Measurements from ENCODE around the gene MMP3. TPM values are rescaled to one million over a fixed set of nuclear protein-coding genes. Genes with fewer than 3 reads are reported as not detected.

The MMP3 gene
- polyA plus RNA-seq, 3 donors: not detected

GRCh38 chr11:102833731-102834130 is 9.7 kb downstream of the MMP3 start:
- no peak overlapping the region for H3K27ac ChIP-seq (ENCODE audit: low read depth in 1 of 2, low read length in 2 of 2)
- no CpG with 5 or more reads among the region's 2 CpGs for WGBS (ENCODE audit: insufficient coverage)
- no peak overlapping the region for H3K27ac Mint-ChIP-seq

GRCh38 chr11:102832612-102833011 is 10.8 kb downstream of the MMP3 start:
- Mint-ChIP-seq H3K4me3 (peak overlapping the region in 1 of 2 donors; percentile 65), H3K36me3 (no peaks in the 10 kb centered on the region), H3K4me1 (no peaks in the 10 kb centered on the region), H3K27me3 (ENCODE audit: low read depth in 3 of 3) (peaks cover 26 to 35% (median 29%) of the 10 kb centered on the region in 3 donors), H3K27ac (no peak overlapping the region), H3K9me3 (no peaks in the 10 kb centered on the region)
- Histone ChIP-seq H3K4me2 (replicated peaks; ENCODE audit: extremely low read depth, low read length, poor library complexity, severe bottlenecking) (no peak overlapping the region), H3K27me3 (ENCODE audit: control insufficient read depth in 2 of 2, insufficient read depth in 2 of 2, low read length in 2 of 2) (peaks cover 22 to 32% of the 10 kb centered on the region in 2 donors), H3K4me1 (ENCODE audit: control insufficient read depth in 1 of 2, insufficient read depth in 2 of 2, low read length in 2 of 2) (no peaks in the 10 kb centered on the region), H3K36me3 (replicated peaks in 1 of 2; ENCODE audit: control insufficient read depth in 1 of 2, insufficient read depth in 2 of 2, low read length in 2 of 2) (no peaks in the 10 kb centered on the region), H3K79me2 (ENCODE audit: insufficient read depth, low read length) (no peaks in the 10 kb centered on the region), H3K9ac (ENCODE audit: insufficient read depth, low read length, poor library complexity, severe bottlenecking) (no peak overlapping the region), H4K20me1 (ENCODE audit: insufficient read depth, low read length) (no peaks in the 10 kb centered on the region), H2AFZ (ENCODE audit: insufficient read depth, low read depth, low read length, poor library complexity, severe bottlenecking) (no peak overlapping the region), H3K4me3 (replicated peaks in 1 of 3; ENCODE audit: low read depth in 2 of 3, low read length in 3 of 3) (no peak overlapping the region), H3K27ac (ENCODE audit: low read depth in 1 of 2, low read length in 2 of 2) (no peak overlapping the region), H3K9me3 (replicated peaks in 1 of 2; ENCODE audit: control insufficient read depth in 1 of 2, insufficient read depth in 1 of 2, low read length in 2 of 2) (peaks cover 0 to 4% of the 10 kb centered on the region in 2 donors)
- intact Hi-C loops (cut with micrococcal nuclease): no loop called here
- no CpG with 5 or more reads among the region's 7 CpGs for WGBS (ENCODE audit: insufficient coverage)
- DNase-seq: no peak
- no peak for TF ChIP-seq CTCF (IDR thresholded peaks at IDR 0.05)

More at GRCh38 chr11:102833731-102834130, 9.7 kb downstream of the MMP3 start:
- Histone ChIP-seq H3K4me1 (ENCODE audit: control insufficient read depth in 1 of 2, insufficient read depth in 2 of 2, low read length in 2 of 2) (no peaks in the 10 kb centered on the region), H4K20me1 (ENCODE audit: insufficient read depth, low read length) (no peaks in the 10 kb centered on the region), H3K27me3 (ENCODE audit: control insufficient read depth in 2 of 2, insufficient read depth in 2 of 2, low read length in 2 of 2) (peaks cover 22 to 32% of the 10 kb centered on the region in 2 donors), H3K79me2 (ENCODE audit: insufficient read depth, low read length) (no peaks in the 10 kb centered on the region), H3K36me3 (replicated peaks in 1 of 2; ENCODE audit: control insufficient read depth in 1 of 2, insufficient read depth in 2 of 2, low read length in 2 of 2) (no peaks in the 10 kb centered on the region), H2AFZ (ENCODE audit: insufficient read depth, low read depth, low read length, poor library complexity, severe bottlenecking) (no peak overlapping the region), H3K9me3 (replicated peaks in 1 of 2; ENCODE audit: control insufficient read depth in 1 of 2, insufficient read depth in 1 of 2, low read length in 2 of 2) (peaks cover 0 to 4% of the 10 kb centered on the region in 2 donors), H3K4me3 (replicated peaks in 1 of 3; ENCODE audit: low read depth in 2 of 3, low read length in 3 of 3) (no peak overlapping the region), H3K4me2 (replicated peaks; ENCODE audit: extremely low read depth, low read length, poor library complexity, severe bottlenecking) (no peak overlapping the region), H3K9ac (ENCODE audit: insufficient read depth, low read length, poor library complexity, severe bottlenecking) (no peak overlapping the region)
- no peak for DNase-seq
- Mint-ChIP-seq H3K36me3 (no peaks in the 10 kb centered on the region), H3K4me1 (no peaks in the 10 kb centered on the region), H3K27me3 (ENCODE audit: low read depth in 3 of 3) (peaks cover 28 to 35% (median 29%) of the 10 kb centered on the region in 3 donors), H3K9me3 (no peaks in the 10 kb centered on the region), H3K4me3 (no peak overlapping the region)
- no peak for TF ChIP-seq CTCF (IDR thresholded peaks at IDR 0.05)
- intact Hi-C loops (cut with micrococcal nuclease): no loop called here

All from CD14-positive monocyte (primary cell).